HG03159 (cell line): ENCODE measurements around the gene GPC6.

Experiments
- ATAC-seq: cut with Tn5 transposase; IDR thresholded peaks from one replicate; pipeline ENCODE4 v1.9.1; 2021; ENCODE audit warnings: mild to moderate bottlenecking, moderate library complexity; ENCODE audit not compliant: unreplicated experiment

Gene GPC6

DNA sequence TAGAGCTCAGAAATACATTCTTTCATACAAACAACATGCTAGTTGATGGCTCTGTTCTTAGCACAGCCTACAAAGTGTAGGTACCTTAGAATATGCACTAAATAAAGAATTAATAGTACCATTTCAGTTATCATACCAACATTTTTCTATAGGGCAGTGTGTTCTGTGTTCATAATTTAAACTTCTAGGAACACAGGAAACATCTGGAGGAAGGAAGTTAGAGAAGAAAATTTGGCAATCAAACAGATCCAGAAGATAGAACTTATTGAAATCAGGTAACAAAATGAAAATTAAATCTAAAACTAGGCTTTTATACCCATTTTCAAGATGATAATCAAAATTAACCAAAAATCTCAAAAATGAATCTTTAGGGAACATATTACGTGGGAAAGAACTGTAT, 725.3 kb downstream of the GPC6 start:
- ATAC-seq, result no peak

DNA sequence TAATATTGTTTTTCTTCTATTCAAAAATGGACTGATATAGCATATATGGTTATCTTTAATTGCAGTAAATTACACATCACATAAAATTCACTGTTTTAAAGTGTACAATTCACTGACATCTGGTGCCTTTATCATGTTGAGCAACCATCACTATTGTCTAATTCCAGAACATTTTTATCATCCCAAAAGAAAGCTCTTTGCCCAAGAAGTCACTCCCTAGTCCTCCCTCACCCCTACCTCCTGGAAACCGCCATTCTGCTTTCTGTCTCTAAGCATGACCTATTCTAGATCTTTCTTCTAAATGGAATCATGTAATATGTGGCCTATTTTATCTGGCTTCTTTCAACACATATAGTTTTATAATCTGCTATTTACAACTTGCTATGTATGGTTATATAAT, 727.2 kb downstream of the GPC6 start:
- ATAC-seq, result no peak

DNA sequence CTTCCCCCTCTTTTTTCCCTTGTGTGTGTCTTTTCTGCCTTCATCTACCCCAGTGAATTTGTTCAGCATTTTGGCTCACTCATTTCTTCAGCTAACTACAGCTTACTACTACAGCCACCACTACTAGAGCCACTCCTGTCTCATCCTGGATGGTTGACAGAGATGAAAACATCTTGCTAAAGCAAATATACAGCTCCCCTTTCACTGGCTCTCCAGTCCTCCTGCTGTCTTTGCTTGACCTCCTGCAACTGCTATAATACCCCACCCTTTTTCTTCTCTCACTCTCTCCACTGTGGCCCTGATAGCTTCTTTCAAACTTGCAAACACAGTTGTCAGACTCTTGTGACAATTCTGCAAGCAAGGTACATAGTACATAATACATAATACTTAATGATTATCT, 729.3 kb downstream of the GPC6 start:
- ATAC-seq, result no peak

DNA sequence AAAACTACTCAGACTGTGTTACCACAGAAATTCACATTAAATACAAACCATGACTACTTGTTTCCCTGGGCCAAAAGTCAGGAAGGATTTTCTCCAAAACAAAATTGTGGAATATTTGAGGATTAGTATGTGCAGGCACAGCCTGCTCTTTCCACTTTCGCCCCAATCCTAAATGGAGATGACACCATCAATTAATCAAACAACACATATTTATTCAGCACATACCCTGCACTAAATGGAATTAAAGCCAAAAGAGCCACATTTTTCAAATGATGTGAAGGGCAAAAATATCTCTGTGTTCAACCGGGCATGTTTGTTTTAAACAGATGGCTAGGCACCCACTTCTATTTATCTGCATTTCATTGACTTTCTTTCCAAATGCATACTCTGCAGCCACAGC, 729.8 kb downstream of the GPC6 start:
- ATAC-seq, result no peak

DNA sequence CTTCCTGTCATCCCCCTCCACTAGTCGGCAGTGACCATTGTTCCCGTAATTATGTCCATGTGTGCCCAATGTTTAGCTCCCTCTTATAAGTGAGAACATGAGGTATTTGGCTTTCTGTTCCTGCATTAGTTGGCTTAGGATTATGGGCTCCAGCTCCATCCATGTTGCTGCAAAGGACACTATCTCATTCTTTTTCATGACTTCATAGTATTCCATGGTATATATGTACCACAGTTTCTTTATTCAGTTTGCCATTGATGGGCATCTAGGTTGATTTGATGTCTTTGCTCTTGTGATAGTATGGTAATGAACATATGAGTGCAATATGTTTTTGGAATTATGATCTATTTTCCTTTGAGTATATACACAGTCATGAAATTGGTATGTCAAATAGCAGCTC, 730.8 kb downstream of the GPC6 start:
- ATAC-seq, result no peak

DNA sequence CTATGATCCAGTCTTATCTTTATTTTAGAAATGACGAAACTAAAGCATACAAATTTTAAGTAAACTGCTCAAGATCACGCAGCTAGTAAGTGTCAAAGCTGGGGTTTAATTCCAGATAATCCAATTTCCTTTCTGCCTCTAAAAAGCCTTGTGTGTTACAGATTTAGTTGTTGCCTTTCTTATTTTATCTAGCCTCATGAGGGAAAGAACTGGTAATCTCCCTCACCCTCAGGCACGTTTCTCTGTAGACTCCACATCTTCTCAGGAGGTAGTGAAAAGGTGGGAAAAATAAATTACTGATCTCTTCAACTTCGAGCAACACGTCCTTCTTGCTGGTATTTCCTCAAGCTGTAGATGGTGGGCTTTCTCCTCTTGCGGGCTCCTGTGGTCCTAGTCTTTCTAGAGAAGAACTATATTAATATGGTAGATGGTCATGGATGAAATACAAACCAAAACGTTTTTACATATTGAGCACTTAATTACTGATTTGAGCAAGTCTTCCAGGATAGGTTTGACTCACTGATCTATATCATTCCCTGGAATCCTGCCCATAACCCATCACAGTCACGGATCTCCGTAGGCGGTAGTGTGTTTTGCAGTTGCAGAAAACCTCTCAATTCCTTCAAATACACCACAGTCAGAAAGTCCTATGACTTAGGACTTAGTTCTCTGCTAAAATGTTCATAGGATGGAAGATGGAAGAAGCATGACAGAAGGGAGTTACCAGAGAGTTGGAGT, 733.4 kb downstream of the GPC6 start:
- ATAC-seq, result no peak

DNA sequence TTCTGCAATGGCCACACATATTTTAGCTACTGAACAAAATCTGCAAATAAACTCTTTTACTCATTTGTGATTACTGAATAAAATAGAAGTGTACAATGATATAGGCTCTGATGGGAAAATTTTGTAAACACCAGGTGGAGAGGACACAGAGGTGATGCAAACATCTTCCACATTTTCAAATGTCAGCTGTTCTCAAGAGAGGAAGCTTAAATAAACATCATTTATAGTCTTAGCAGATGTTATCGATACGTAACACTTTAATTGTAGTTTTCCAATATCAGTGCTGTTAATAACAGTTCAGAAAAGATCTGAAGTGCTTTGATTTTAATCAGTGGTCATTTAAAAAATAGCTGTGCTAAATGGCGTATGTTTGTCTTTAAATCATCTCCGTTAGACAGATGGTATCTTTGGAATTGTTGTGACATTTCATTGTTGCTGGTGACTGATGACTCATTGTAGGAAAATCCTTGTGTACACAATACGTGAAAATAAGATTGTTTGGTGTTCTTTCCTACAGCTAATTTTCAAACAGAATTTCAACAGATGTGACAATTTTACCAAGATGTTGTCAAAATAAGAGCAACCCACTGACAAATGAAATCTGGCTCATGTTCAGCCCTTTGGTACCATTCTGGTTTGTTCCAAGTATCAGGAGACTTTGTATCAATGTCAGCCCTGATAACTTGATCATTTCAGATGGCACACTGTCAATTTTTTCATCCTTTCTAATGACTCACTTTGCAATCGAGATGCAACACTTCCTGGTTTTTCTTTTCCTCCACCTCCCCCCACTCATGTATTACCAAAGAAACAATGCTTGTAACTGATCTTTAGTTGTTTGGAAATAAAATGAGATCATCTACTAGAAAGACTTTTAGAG, 736.9 kb downstream of the GPC6 start:
- ATAC-seq, result no peak

DNA sequence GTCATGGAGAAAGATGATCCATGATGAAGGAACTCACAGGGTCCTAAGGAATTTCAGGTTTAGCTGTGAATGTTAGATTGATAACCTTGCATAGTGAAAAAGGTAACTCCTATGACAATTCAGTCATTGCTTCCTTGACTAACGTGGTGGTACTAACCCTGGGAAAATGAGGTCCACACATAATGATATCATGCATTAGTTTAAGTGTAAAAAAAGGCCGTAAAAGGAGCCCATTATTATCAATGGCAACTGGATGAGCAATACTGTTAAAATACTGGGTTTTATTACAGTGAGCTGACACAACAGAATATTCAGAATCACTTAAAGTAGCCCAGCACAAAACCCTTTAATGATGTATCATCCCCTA, 737.5 kb downstream of the GPC6 start:
- ATAC-seq, result no peak

DNA sequence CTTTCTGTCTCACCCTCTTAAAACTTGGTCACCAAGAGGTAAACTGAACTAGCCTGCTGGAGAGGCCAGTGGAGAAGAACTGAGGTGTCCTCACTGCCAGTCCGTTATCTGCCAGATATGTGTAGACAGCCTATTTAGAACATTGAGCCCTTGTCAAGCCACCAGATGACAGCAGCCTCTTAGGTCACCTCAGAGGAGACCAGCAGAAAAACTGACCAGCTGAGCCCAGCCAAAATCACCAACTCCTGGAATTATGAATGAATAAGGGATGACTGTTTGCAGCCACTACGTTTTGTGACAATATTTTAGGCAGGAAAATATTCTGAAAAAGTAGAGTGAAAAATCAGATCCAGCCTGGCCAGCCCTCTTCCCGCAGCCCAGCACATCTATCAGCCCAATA, 739.0 kb downstream of the GPC6 start:
- no peak for ATAC-seq

DNA sequence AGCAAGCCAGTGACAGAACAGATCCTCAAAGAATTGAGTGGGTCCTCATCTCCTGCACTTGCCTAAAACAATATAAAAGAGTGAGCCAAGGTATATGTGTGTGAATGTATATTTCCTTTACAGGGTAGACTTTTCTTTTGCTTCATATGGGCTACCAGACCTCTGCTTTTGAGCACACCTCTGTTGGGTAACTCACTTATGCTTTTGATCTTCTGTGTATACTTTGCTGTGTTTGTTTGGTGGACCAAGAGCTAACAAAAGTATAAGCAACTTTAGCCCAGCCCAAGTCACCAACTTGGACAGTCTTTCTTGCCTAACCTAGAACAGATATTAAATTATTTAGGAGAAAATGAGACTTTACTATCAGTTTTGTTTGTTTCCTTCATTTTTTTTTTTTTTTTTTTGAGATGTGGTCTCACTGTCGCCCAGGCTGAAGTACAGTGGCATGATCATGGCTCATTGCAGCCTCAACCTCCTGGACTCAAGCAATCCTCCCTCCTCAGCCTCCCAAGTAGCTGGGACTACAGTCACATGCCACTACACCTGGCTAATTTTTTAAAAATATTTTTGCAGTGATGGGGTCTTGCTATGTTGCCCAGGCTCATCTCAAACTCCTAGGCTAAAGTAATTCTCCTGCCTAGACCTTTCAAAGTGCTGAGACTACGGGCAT, 739.8 kb downstream of the GPC6 start:
- ATAC-seq, result no peak

DNA sequence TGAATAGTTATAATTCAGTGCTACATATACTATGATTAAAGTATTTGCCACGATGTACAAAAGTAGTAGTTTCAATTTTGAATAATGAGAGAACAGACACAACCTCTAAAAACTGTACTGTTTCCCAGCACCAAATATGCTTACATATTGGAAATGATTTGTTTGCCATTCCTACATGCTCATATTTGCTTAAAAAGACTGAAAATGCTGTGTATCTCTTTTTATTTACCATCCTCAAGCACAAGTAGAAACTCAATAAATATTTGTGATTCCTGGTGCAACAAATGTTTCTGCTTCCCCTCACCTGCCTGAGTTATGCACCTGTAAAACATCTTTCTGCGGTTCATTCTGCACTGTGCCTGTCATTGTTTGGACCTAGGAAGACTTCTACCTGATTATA, 740.7 kb downstream of the GPC6 start:
- no peak for ATAC-seq

DNA sequence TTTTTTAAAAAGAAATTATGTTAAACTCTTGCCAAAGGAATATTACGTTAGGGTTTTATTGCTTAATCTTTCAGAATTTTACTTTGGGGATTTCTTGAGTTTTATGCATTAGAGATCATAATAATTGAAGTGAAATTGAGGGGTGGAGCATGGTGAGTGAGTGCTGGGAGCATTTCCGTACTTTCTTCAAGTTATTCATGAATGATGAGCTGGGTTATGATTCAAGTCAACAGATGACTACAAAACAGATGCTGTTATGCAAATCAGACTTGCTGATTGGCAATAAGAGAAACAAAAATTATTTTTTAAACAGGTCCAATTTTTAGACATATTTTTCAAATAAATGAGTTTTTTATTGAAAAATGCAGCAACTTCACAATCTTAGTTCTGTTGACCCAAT, 748.6 kb downstream of the GPC6 start:
- ATAC-seq, result no peak

DNA sequence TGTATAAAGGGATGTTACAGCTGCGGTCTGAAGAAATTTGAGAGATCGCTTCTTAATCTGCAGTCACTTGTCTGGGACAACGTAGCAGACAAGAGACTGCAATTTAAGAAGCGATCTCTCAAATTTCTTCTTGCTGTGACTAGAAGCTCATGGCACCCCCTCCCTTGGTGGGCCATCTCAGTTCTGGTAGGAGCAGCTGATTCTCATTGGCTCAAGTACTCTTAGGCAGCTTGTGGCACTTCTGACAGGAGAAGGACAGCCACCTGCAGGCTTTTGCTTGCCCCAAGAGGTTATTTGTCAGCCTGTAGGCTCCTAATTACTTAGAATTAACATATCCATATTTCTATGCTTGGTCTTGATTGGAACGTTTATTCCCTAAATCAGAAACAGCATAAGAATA, 749.9 kb downstream of the GPC6 start:
- no peak for ATAC-seq

DNA sequence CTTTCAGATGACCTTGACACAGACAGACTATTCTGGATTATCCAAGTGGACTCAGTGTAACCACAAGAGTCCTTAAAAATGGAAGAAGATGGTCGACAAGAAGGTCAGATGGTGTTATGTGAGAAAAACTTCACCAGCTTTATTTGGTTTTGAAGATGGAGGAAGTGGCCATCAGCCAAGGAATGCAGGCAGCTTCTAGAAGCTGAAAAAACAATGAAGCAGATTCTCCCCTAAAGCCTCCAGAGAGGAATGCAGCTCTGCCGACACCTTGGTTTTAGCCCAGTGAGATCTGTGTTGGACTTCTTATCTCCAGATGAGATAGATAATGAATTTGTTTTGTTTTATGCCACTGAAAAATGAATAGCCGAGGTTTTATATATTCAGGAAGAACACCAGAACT, 751.4 kb downstream of the GPC6 start:
- no peak for ATAC-seq

DNA sequence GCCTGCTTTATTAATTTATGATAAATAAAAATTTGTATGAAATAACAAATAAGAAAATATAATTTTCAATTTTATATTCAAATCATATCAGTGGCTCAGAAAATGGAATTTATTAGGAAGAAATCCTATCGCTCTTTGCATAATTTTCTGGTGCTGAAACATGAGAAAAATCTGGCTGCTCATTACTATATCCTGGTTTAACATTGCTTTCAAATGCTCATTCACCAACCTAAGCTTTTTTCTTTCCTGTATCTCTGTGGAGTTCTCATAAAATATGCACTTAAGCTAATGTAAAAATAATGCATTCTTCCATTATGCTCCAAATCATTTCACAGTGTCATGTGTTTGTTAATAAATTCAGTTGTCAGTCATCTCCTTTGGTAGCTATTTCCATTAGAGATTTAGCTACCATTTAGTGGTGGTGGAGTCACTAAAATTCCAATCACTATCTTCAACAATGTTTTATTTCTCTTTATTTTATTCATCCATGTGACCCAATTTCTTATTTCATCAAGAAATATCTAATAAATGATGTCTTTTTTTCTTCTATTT, 754.9 kb downstream of the GPC6 start:
- ATAC-seq, result no peak

DNA sequence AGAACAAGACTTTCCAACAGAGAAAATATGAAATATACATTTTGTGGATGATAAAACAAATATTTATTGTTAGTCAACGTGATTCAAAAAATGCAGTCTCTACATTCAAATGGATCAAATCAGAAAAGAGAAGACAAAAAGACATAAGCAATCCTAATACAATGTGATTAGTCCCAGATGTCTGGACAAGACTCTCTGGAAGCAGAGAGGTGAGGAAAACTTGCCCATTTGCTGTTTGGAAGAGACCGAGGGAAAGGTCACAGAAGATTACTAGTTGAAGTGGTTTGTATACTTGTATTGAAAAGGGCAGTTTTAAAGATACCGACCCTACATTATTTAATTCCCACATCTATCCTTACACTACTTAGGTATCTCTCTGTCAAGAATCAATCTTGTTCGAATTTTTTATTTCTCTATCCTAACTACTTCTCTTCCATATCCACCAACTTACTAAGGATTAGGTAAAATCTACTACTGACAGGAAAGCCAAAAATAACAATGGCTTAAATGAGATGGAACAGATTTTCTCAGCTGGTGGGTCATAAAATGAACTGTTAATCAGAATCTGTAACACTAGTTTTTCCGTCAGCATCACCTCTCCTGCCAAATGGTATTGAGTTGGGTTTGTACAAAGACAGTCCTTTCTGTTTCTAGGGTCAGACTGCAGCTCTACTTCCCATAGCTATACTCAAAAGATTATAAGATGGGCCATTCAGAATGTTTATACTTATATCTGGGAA, 755.7 kb downstream of the GPC6 start:
- ATAC-seq, result no peak

DNA sequence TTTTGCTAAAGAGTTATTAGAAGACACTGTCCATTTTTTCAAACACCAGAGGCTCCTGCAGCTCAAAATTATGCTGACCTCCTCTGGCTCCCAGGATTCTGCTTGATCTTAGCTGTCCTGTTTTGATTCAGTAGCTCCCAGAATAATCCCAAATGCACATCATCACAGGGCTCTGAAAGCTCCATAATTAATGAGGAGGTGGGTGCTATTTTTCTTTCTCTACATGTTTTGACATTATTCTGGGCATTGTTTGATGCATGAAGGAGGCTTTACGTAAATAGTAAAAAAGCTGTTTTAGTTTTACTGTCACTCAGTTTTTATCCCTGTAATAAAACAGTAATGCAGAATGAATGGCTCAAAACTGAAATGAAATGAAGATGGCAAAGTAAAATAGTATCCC, 757.4 kb downstream of the GPC6 start:
- ATAC-seq, result no peak

DNA sequence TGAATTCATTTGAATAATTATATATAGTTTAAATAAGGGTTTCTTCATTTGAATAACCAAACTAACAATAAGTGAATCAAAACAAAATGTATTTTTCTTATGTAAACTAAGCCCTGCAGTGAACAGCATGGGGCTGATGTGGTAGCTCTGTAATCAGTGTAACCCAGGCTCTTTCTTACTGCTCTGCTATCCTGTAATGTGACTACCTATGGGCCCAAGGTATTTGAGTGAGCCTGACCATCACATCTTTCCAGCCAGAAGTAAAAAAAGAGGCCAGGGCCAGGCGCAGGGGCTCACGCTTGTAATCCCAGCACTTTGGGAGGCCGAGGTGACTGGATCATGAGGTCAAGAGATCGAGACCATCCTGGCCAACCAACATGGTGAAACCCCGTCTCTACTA, 758.3 kb downstream of the GPC6 start:
- no peak for ATAC-seq

DNA sequence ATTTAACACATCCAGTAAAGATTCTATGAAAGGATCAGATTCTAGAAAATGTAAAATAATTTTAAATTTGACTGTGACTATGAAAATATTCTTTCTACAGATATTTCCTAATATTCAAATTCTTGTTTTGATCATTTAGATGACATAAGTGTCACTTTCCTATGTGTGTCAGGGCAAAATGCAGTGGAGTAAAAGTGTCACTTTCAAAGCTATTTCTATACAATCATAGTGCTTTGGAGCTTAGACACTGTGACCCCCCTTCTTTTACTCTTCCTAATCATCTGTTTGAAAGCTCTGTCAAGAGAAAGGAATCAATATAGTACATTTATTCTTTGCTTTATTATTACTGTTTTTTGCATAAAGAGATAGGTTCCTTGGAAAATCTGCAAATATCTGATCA, 760.9 kb downstream of the GPC6 start:
- no peak for ATAC-seq

DNA sequence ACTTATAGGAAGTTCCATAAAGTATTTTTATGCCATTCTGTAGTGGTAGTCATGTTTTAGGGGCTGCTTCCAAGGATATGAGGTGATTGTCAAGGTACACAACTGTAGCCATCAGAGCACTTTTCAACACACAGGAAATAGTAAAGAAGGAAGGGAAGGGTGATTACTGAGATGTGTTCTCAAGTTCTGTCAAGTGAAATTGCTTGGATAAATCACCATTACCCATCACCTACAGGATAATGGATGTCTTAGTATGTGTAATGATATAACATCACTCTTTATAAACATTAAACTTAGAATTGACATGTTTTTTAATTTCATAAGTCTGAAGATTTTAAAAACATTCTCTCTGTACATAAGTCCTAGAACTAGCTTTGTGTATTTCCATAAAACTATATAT, 765.0 kb downstream of the GPC6 start:
- no peak for ATAC-seq

DNA sequence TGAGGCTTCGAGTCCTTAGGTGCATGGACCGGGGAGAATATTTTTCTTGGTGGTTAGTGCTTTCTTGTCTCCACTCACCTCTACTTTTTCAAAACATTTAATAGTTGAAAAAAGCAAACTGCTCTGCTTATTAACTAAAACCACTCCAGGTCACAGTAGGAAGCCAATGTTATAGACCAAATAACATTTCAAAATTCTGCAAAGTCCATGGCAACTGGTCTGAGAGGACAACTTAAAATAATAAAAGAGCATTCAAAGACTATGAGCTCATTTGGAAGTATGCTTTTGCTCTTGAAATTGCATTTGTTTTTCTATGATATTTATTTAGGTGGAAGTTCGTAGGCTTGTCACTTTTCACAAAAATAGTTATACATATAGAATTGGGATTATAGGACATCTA, 769.9 kb downstream of the GPC6 start:
- no peak for ATAC-seq
